Activated T-cell treated with anti-CD3 and anti-CD28 coated beads, Interleukin-2, amount 50 U/mL, for 48 hours (primary cell): ENCODE results near the gene MAGEA9B.
"Not testable (repeated sequence)": the region's sequence is repeated elsewhere in the genome, so short reads cannot be mapped to it uniquely, and the experiment has no call there.

Experiments used
- DNase-seq, 2 experiments: peaks; one replicate each; pipeline ENCODE4 v3.0.0-alpha.2; 2020

Gene MAGEA9B

DNA sequence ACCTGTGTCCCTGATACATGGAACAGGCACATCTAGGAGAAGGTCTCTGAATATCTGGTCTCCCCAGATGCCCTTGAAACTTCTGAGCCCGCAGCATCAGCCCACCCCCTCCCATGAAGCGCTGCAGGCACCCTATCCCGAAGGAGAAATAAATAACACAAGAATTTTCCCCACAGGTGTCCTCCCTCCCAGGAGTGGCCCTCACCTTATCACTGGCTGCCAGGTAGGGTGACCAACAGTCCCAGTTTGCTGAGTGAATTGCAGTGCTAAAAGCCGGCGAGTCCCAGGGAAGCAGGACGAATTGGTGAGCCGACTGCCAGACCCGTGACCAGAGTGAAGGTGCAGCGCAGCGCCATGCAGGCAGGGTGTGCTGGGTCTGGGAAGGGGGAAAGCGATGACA is 53.3 kb downstream of the MAGEA9B start:
- not testable (repeated sequence) for DNase-seq

DNA sequence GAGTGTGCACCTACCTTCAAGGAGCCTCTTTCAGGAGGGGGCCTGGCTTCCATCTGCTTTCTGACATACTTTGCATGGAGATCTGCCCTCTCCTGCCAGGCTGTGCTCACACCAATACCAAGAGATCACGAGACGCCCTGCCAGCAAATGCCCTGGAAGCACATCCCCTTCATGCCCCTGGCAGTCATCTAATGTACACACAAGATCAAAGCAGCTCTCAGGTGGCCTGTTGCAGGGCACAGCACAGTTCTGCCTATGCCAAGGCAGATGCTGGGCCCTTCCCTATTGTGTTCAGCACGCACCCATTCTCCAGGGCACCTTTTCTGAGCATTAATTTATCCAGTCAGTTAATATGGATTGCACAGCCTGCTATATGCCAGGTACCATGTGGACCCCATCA is 54.4 kb downstream of the MAGEA9B start:
- DNase-seq = not testable (repeated sequence)
